ENCODE data around the gene ENTHD1.

The ENTHD1 gene

DNA sequence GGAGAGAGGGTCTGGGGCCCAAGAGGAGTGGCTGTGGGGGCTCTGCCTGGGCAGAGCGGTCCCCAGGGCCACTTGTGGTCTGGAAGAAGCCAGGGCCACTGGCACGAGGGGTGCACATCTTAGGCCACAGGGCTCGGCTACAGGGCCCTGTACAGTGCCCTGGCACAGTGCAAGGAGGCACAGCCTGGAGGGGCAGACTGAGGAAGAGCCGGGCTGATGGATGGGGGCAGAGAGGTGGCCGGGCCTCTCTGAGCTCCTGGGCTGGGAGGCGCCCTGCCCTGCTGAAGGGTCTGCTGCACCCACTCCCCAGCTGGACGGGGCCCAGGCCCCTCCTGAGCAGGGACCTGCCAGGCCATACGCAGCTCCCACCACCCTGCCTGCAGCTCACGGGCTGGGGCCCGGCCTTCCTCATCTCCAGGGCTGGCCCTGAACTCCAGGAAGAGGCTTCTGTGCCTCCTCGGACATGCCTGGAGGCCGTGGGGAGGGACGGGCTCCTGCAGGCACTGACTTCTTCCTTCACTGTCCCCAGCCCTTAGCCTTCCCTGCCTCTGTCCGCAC, 199.5 kb downstream of the ENTHD1 start:
- no peak for DNase-seq (ENCODE audit: extremely low read depth in 1 of 2, low read depth in 1 of 2)
